Right lobe of liver (tissue), 4 donors: Measurements from ENCODE around the gene PINK1.

Experiments used
- POLR2A ChIP-seq: fragments of 450-650 bp; IDR thresholded peaks from one replicate; pipeline ENCODE4 v1.6.1; 2017; ENCODE audit warnings: antibody characterized with exemption, mild to moderate bottlenecking
- TF ChIP-seq, protein P1 (sequence below), 4 donors: fragments of 200-600 bp in 3 of 4; fragments of 450-650 bp in 1 of 4; IDR thresholded peaks; one replicate each; pipeline versions ENCODE4 v1.5.1 to v1.8.0; 2016 to 2022; ENCODE audit warnings: antibody characterized with exemption in 4 of 4, mild to moderate bottlenecking in 2 of 4
- donor health status: DM: no; HTN: no; CAD: no.
- donor health status: DM: no; HTN: no; CAD: no.
- donor health status: DM: no; HTN: yes; CAD: no.

DNA sequence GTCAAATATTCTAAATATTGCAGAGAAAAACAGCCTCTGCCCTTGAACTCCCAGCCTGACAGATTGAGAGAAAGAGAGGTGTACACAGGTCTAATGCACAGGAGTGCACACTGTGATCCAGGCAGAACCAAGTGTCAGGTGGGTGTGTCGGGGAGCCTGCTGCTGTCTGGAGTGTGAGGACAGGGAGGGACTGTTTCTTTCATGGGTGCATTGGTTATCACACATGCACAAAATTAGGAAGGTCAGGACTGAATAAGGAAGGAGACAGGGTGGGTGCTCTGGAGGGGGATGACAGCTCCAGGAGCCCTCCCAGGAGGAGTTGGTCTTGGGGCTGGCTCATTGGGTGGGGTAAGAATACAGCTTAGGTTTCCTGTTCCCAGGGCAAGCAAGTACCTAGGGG lies 13.3 kb upstream of the PINK1 start:
- TF ChIP-seq, protein P1, sequence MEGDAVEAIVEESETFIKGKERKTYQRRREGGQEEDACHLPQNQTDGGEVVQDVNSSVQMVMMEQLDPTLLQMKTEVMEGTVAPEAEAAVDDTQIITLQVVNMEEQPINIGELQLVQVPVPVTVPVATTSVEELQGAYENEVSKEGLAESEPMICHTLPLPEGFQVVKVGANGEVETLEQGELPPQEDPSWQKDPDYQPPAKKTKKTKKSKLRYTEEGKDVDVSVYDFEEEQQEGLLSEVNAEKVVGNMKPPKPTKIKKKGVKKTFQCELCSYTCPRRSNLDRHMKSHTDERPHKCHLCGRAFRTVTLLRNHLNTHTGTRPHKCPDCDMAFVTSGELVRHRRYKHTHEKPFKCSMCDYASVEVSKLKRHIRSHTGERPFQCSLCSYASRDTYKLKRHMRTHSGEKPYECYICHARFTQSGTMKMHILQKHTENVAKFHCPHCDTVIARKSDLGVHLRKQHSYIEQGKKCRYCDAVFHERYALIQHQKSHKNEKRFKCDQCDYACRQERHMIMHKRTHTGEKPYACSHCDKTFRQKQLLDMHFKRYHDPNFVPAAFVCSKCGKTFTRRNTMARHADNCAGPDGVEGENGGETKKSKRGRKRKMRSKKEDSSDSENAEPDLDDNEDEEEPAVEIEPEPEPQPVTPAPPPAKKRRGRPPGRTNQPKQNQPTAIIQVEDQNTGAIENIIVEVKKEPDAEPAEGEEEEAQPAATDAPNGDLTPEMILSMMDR (IDR thresholded peaks at IDR 0.05): no peak
- no peak for TF ChIP-seq POLR2A
